ENCODE data around the gene PAPOLA.

Gene PAPOLA

GRCh38 chr14:96507723-96508122 is 5.5 kb downstream of the PAPOLA start:
- H3K27me3 ChIP-seq (ENCODE audit: control insufficient read depth, insufficient read depth, low read length): no peaks in the 10 kb centered on the region
- H3K4me2 ChIP-seq (ENCODE audit: low read length): no peak overlapping the region
- H3K9me3 ChIP-seq (ENCODE audit: control insufficient read depth, low read length): no peaks in the 10 kb centered on the region
- no peak for TF ChIP-seq CTCF (IDR thresholded peaks at IDR 0.05)
- H3K27ac ChIP-seq: no peak overlapping the region
- no peak overlapping the region for H2AFZ ChIP-seq
- no peak overlapping the region for H3K9ac ChIP-seq
- no peak overlapping the region for H3K4me3 ChIP-seq (ENCODE audit: low read depth, low read length)
- H3K4me1 ChIP-seq: peaks cover 9% of the 10 kb centered on the region
- peaks cover 81% of the 10 kb centered on the region for H3K79me2 ChIP-seq
- no peaks in the 10 kb centered on the region for H3K36me3 ChIP-seq (ENCODE audit: control insufficient read depth, insufficient read depth, low read length)

DNA sequence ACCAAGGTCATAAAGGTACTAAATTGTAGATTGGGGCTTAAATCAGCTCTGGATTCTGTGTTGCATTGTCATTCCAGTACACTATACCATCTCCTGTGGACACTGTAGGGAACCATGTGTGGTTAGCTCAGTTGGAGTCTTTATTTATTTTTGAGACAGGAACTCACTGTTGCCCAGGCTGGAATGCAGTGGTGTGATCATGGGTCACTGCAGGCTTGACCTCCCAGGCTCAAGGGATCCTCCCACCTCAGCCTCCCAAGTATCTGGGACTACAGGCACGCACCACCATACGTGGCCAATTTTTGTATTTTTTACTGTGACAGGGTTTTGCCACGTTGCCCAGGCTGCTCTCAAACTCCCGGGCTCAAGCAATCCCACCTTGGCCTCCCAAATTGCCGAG is 6.7 kb downstream of the PAPOLA start:
- TF ChIP-seq CTCF (IDR thresholded peaks at IDR 0.05): no peak
- H3K36me3 ChIP-seq (ENCODE audit: control insufficient read depth, insufficient read depth, low read length): no peaks in the 10 kb centered on the region
- no peak overlapping the region for H3K4me3 ChIP-seq (ENCODE audit: low read depth, low read length)
- H3K9ac ChIP-seq: no peak overlapping the region
- peaks cover 74% of the 10 kb centered on the region for H3K79me2 ChIP-seq
- no peaks in the 10 kb centered on the region for H3K9me3 ChIP-seq (ENCODE audit: control insufficient read depth, low read length)
- no peak overlapping the region for H3K27ac ChIP-seq
- H3K27me3 ChIP-seq (ENCODE audit: control insufficient read depth, insufficient read depth, low read length): no peaks in the 10 kb centered on the region
- H3K4me2 ChIP-seq (ENCODE audit: low read length): no peak overlapping the region
- H2AFZ ChIP-seq: no peak overlapping the region
- H3K4me1 ChIP-seq: peaks cover 10% of the 10 kb centered on the region

DNA sequence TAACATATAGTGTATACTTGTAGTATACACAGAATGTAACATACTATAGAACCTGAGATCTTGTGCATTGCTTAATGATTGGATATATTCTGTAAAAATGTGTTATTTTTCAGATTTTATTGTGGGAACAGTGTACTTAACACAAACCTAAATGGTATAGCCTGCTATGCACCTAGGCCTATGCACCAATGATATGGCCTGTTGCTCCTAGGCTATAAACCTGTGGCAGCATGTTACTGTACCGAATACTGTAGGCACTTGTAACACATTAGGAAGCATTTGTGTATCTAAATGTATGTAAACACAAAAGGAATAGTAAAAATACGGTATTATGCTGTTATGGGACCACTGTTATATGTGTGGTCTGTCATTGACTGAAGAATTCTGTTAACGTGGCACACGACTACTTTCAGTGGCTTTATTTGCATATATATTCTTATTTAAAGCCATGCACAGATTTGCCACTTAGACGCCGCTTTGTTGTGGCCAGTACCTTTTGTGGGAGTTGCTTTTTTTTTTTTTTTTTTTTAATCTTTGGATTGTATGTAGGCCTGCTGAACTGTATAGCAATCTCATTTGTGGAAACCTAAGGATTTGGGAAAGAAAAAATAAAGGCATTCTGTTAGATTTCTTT is 7.4 kb downstream of the PAPOLA start:
- no peaks in the 10 kb centered on the region for H3K9me3 ChIP-seq (ENCODE audit: control insufficient read depth, low read length)
- H2AFZ ChIP-seq: no peak overlapping the region
- no peak overlapping the region for H3K27ac ChIP-seq
- no peak for TF ChIP-seq CTCF (IDR thresholded peaks at IDR 0.05)
- H3K4me1 ChIP-seq: peaks cover 9% of the 10 kb centered on the region
- H3K4me3 ChIP-seq (ENCODE audit: low read depth, low read length): no peak overlapping the region
- peaks cover 74% of the 10 kb centered on the region for H3K79me2 ChIP-seq
- H3K4me2 ChIP-seq (ENCODE audit: low read length): no peak overlapping the region
- no peaks in the 10 kb centered on the region for H3K27me3 ChIP-seq (ENCODE audit: control insufficient read depth, insufficient read depth, low read length)
- no peaks in the 10 kb centered on the region for H3K36me3 ChIP-seq (ENCODE audit: control insufficient read depth, insufficient read depth, low read length)
- no peak overlapping the region for H3K9ac ChIP-seq

GRCh38 chr14:96511146-96511545 is 9.0 kb downstream of the PAPOLA start:
- Histone ChIP-seq H3K4me1 (peaks cover 7% of the 10 kb centered on the region), H3K9ac (no peak overlapping the region), H3K27ac (no peak overlapping the region), H2AFZ (no peak overlapping the region), H3K36me3 (ENCODE audit: control insufficient read depth, insufficient read depth, low read length) (no peaks in the 10 kb centered on the region), H3K79me2 (peaks cover 69% of the 10 kb centered on the region), H3K4me2 (ENCODE audit: low read length) (no peak overlapping the region), H3K4me3 (ENCODE audit: low read depth, low read length) (no peak overlapping the region), H3K27me3 (ENCODE audit: control insufficient read depth, insufficient read depth, low read length) (no peaks in the 10 kb centered on the region), H3K9me3 (ENCODE audit: control insufficient read depth, low read length) (no peaks in the 10 kb centered on the region)
- no peak for TF ChIP-seq CTCF (IDR thresholded peaks at IDR 0.05)

DNA sequence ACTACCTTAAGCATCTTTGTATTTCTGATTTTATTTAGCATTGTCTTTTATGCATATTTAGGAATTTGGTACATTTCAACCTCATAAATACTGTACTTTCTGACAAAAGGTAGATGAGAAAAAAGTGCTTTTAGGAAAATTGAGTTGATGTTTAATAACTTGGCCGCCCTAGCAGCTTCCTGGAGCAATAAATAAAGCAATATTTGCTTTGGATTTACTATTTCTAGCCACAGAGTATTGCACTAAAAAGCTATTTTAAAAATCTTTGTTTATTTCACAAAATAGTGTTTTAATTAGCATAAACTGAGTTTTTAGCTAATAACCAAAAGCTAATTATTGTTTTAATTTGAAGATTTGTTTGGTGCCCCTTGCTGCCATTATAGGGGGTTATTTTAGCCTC is 9.5 kb downstream of the PAPOLA start:
- Histone ChIP-seq H3K4me3 (ENCODE audit: low read depth, low read length) (no peak overlapping the region), H3K4me2 (ENCODE audit: low read length) (no peak overlapping the region), H3K27me3 (ENCODE audit: control insufficient read depth, insufficient read depth, low read length) (no peaks in the 10 kb centered on the region), H3K4me1 (peaks cover 7% of the 10 kb centered on the region), H3K79me2 (peaks cover 71% of the 10 kb centered on the region), H3K27ac (no peak overlapping the region), H3K36me3 (ENCODE audit: control insufficient read depth, insufficient read depth, low read length) (no peaks in the 10 kb centered on the region), H3K9me3 (ENCODE audit: control insufficient read depth, low read length) (no peaks in the 10 kb centered on the region), H3K9ac (no peak overlapping the region), H2AFZ (no peak overlapping the region)
- TF ChIP-seq CTCF (IDR thresholded peaks at IDR 0.05): no peak
